Measurements from ENCODE around the gene SLC27A4.

SLC27A4 gene

GRCh38 chr9:128304136-128304970, 36.0 kb upstream of the SLC27A4 start:
- ChIA-PET CTCF (interaction anchor here (0.6 to 2.1 kb wide), 7 partner anchors 9 to 68 kb away, joined by 3 to 8 read pairs (median 4); no protein-coding TSS in a partner anchor), POLR2A (interaction anchor here (0.6 to 1.6 kb wide), 5 partner anchors 8 to 217 kb away, joined by 4 to 5 read pairs (median 4); partner anchors contain the start of genes CERCAM, GOLGA2 and SWI5)

GRCh38 chr9:128304971-128305288, 35.4 kb upstream of the SLC27A4 start:
- H3K4me1 ChIP-seq (ENCODE audit: control insufficient read depth, insufficient read depth, low read length): no peaks in the 10 kb centered on the region
- H3K27ac ChIP-seq (ENCODE audit: extremely low read depth, low read depth, low read length): no peak overlapping the region
- 0 out of 2 replicates have a peak, but pooled peaks have one; percentile 21 for TF ChIP-seq OSR2 (tag by site-specific recombination; IDR thresholded peaks at IDR 0.05)
- TF ChIP-seq ZNF114 (tag by site-specific recombination; IDR thresholded peaks at IDR 0.05): no peak
- TF ChIP-seq ZNF629 (tag by site-specific recombination; IDR thresholded peaks at IDR 0.05): 0 out of 2 replicates have a peak, but pooled peaks have one; percentile 12
- TF ChIP-seq MYNN (tag by site-specific recombination; IDR thresholded peaks at IDR 0.05; ENCODE audit: borderline replicate concordance): no peak
- no peak for TF ChIP-seq ZNF157 (tag by site-specific recombination; IDR thresholded peaks at IDR 0.05)
- no peak for TF ChIP-seq ZSCAN16 (tag by site-specific recombination; IDR thresholded peaks at IDR 0.05)
- no peak for TF ChIP-seq ZBTB11 (tag by site-specific recombination; conservative IDR thresholded peaks at IDR 0.05; ENCODE audit: low read depth)
- no peak for TF ChIP-seq ZIC2 (tag by site-specific recombination; IDR thresholded peaks at IDR 0.05)
- no peak for TF ChIP-seq ZNF600 (tag by site-specific recombination; IDR thresholded peaks at IDR 0.05)
- no peak for TF ChIP-seq ZNF366 (tag by site-specific recombination; conservative IDR thresholded peaks at IDR 0.05)
- ChIA-PET CTCF (interaction anchor here (1.0 to 2.1 kb wide), 3 partner anchors 9 to 58 kb away, joined by 4 to 8 read pairs (median 5); no protein-coding TSS in a partner anchor), POLR2A (interaction anchor here (1.6 kb wide), 1 partner anchor 116 kb away, joined by 4 read pairs; the partner anchor contains the start of gene CERCAM)
- H3K4me3 ChIP-seq (ENCODE audit: low read depth, low read length): no peak overlapping the region
- H3K9me3 ChIP-seq (ENCODE audit: control insufficient read depth, insufficient read depth, low read depth, low read length): no peaks in the 10 kb centered on the region
- H3K36me3 ChIP-seq (ENCODE audit: control insufficient read depth in 2 of 2, insufficient read depth in 1 of 2, low read length in 2 of 2): peaks cover 4 to 15% of the 10 kb centered on the region in 2 experiments; a peak in 2 of 3 replicates

More at GRCh38 chr9:128304136-128304970, 36.0 kb upstream of the SLC27A4 start:
- H3K4me1 ChIP-seq (ENCODE audit: control insufficient read depth, insufficient read depth, low read length): no peaks in the 10 kb centered on the region
- peak; percentile 35; the same call in 1 of the 2 replicates for TF ChIP-seq PRDM10 (tag by site-specific recombination; IDR thresholded peaks at IDR 0.05)
- no peak for TF ChIP-seq ZNF202 (tag by site-specific recombination; IDR thresholded peaks at IDR 0.05; ENCODE audit: borderline replicate concordance)
- TF ChIP-seq ZNF157 (tag by site-specific recombination; IDR thresholded peaks at IDR 0.05): no peak
- no peak overlapping the region for H3K4me3 ChIP-seq (ENCODE audit: low read depth, low read length)
- H3K27ac ChIP-seq (ENCODE audit: extremely low read depth, low read depth, low read length): no peak overlapping the region
- H3K36me3 ChIP-seq (ENCODE audit: control insufficient read depth in 2 of 2, insufficient read depth in 1 of 2, low read length in 2 of 2): peaks cover 4 to 9% of the 10 kb centered on the region in 2 experiments; a peak in 2 of 3 replicates
- no peaks in the 10 kb centered on the region for H3K9me3 ChIP-seq (ENCODE audit: control insufficient read depth, insufficient read depth, low read depth, low read length)

GRCh38 chr9:128309551-128309950, 30.8 kb upstream of the SLC27A4 start:
- POLR2A ChIA-PET: interaction anchor here (0.7 to 1.5 kb wide), 2 partner anchors 8 to 9 kb away, joined by 4 to 5 read pairs; no protein-coding TSS in a partner anchor
- peaks cover 4 to 42% of the 10 kb centered on the region in 2 experiments; a peak in 2 of 3 replicates for H3K36me3 ChIP-seq (ENCODE audit: control insufficient read depth in 2 of 2, insufficient read depth in 1 of 2, low read length in 2 of 2)
- CTCF ChIA-PET: interaction anchor here (0.6 to 1.5 kb wide), 2 partner anchors 15 to 131 kb away, joined by 5 to 6 read pairs; no protein-coding TSS in a partner anchor
- no peak for TF ChIP-seq ZNF624 (tag by site-specific recombination; IDR thresholded peaks at IDR 0.05)
- TF ChIP-seq ZBTB49 (tag by site-specific recombination; IDR thresholded peaks at IDR 0.05; ENCODE audit: low read depth): no peak
- no peak for TF ChIP-seq BCL11A (tag by site-specific recombination; IDR thresholded peaks at IDR 0.05; ENCODE audit: low read depth)
- no peak for TF ChIP-seq ZNF544 (tag by site-specific recombination; IDR thresholded peaks at IDR 0.05)
- TF ChIP-seq GLI2 (tag by site-specific recombination; IDR thresholded peaks at IDR 0.05; ENCODE audit: borderline replicate concordance, low read depth): no peak
- TF ChIP-seq BCL11B (tag by site-specific recombination; IDR thresholded peaks at IDR 0.05; ENCODE audit: low read depth): no peak
- TF ChIP-seq SETDB1 (IDR thresholded peaks at IDR 0.05; ENCODE audit: insufficient read length, low read length): no peak

More at GRCh38 chr9:128309551-128309950, 30.8 kb upstream of the SLC27A4 start:
- H3K4me3 ChIP-seq (ENCODE audit: low read depth, low read length): no peak overlapping the region
- no peaks in the 10 kb centered on the region for H3K9me3 ChIP-seq (ENCODE audit: control insufficient read depth, insufficient read depth, low read depth, low read length)
- H3K4me1 ChIP-seq (ENCODE audit: control insufficient read depth, insufficient read depth, low read length): no peaks in the 10 kb centered on the region
- H3K27ac ChIP-seq (ENCODE audit: extremely low read depth, low read depth, low read length): no peak overlapping the region

Measured in HEK293 (cell line).